Muscle of leg (tissue), 11 donors: ENCODE measurements around the gene EXT2. TPM values are rescaled to one million over a fixed set of nuclear protein-coding genes. Genes with fewer than 3 reads are reported as not detected.

Source experiments
- DNase-seq: peaks from one replicate; pipeline ENCODE4 v3.0.0; 2013
- H3K27ac ChIP-seq: one replicate; pipeline ENCODE4 v1.5.1; 2013; ENCODE audit warnings: mild to moderate bottlenecking, low read length, control low read depth
- H3K27me3 ChIP-seq: one replicate; pipeline ENCODE4 v1.6.1; 2013; ENCODE audit warnings: low read length; ENCODE audit not compliant: control insufficient read depth, insufficient read depth
- H3K36me3 ChIP-seq: one replicate; pipeline ENCODE4 v1.6.1; 2013; ENCODE audit warnings: low read length; ENCODE audit not compliant: control insufficient read depth, insufficient read depth
- H3K4me1 ChIP-seq: one replicate; pipeline ENCODE4 v1.6.1; 2013; ENCODE audit warnings: low read length; ENCODE audit not compliant: control insufficient read depth, insufficient read depth
- H3K4me3 ChIP-seq: one replicate; pipeline ENCODE4 v1.5.1; 2013; ENCODE audit warnings: low read length, control low read depth
- H3K9me3 ChIP-seq: replicated peaks from 2 replicates; pipeline ENCODE4 v1.6.1; 2013; ENCODE audit warnings: low read depth, low read length; ENCODE audit not compliant: control insufficient read depth
- WGBS: methylation state at CpG from one replicate; pipeline ENCODE4 v1.1.5; 2013; ENCODE audit warnings: missing lambda C conversion rate; ENCODE audit not compliant: insufficient coverage; 5-methylcytosine and 5-hydroxymethylcytosine counted together
- polyA plus RNA-seq, 8 donors: library from polyadenylated mRNA; unstranded; fragments of 120-200 nt; gene quantifications; one replicate each; pipeline versions ENCODE4 v1.2.1 to v1.2.3, GENCODE V29; 2013; ENCODE audit warnings: inconsistent platforms in 1 of 8, low replicate concordance in 1 of 8; ENCODE audit not compliant: insufficient read length in 8 of 8, insufficient read depth in 1 of 8
- total RNA-seq: library from RNA; stranded (reverse); fragments of 120-200 nt; gene quantifications from one replicate; pipeline ENCODE4 v1.2.4, GENCODE V29; 2013

EXT2 gene
- total and polyA plus RNA-seq, 9 donors = 44.3 to 66.8 (median 56.2) TPM

DNA sequence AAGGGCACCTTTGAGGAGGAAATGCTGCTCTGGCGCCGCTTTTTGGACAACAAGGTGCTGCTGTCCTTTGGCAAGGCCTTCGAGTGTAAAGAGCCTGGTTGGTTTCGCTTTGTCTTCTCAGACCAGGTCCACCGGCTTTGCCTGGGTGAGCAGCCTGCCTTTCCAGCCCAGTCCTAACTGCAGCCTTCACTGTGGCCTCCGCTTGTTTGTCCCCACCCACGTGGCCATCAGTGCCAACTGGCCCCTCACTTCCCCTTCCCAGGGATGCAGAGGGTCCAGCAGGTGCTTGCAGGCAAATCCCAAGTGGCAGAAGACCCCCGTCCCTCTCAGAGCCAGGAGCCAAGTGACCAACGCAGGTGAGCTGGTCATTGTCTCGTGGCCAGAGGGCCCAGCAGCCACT lies 12.0 kb upstream of the EXT2 start:
- H3K36me3 ChIP-seq = peaks cover 12% of the 10 kb centered on the region
- no peaks in the 10 kb centered on the region for H3K4me1 ChIP-seq
- no peak overlapping the region for H3K27ac ChIP-seq
- DNase-seq = no peak
- no peak overlapping the region for H3K4me3 ChIP-seq
- WGBS = 86% methylated on average over 10 of the region's 10 CpGs
- H3K9me3 ChIP-seq = no peaks in the 10 kb centered on the region
- no peaks in the 10 kb centered on the region for H3K27me3 ChIP-seq

DNA sequence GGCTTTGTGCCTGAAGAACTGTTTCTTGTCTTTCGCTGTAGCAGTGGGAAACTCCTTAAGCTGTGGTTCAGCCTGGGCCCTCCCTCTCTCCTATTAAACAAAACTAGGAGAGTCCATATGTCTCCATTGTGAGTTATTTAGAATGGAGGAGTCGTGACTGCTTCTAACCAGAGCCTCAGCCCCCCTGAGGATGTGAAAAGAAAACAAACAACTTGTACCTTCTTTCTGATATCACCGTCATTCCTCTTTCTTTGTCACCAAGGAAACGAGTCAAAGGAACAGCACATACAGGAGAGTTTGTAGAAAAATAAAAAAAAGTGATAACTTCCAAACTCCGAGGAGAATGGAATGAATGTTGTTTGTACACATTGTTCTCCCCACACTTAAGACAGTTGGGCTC lies 11.6 kb upstream of the EXT2 start:
- Histone ChIP-seq H3K4me3 (no peak overlapping the region), H3K36me3 (peaks cover 12% of the 10 kb centered on the region), H3K4me1 (no peaks in the 10 kb centered on the region), H3K27me3 (no peaks in the 10 kb centered on the region), H3K9me3 (no peaks in the 10 kb centered on the region), H3K27ac (no peak overlapping the region)
- no CpG with 5 or more reads among the region's 5 CpGs for WGBS
- no peak for DNase-seq

DNA sequence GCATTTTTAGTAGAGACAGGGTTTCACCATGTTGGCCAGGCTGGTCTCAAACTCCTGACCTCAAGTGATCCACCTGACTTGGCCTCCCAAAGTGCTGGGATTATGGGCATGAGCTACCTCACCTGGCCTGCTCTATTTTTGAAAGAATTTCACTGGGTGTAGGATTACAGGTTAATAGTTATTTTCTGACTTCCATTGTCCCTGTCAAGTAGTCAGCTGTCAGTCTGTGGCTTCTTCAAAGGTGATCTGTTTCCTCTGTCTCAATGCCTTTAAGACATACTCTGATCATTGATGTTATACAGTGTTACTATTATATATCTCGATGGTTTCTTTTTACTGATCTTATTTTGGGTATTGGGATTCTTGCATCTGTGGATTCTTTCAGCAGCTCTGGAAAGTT lies 10.1 kb upstream of the EXT2 start:
- DNase-seq = no peak
- H3K4me1 ChIP-seq = no peaks in the 10 kb centered on the region
- H3K27ac ChIP-seq = no peak overlapping the region
- peaks cover 10% of the 10 kb centered on the region for H3K36me3 ChIP-seq
- H3K27me3 ChIP-seq = no peaks in the 10 kb centered on the region
- no peaks in the 10 kb centered on the region for H3K9me3 ChIP-seq
- no CpG with 5 or more reads among the region's 1 CpG for WGBS
- H3K4me3 ChIP-seq = no peak overlapping the region

DNA sequence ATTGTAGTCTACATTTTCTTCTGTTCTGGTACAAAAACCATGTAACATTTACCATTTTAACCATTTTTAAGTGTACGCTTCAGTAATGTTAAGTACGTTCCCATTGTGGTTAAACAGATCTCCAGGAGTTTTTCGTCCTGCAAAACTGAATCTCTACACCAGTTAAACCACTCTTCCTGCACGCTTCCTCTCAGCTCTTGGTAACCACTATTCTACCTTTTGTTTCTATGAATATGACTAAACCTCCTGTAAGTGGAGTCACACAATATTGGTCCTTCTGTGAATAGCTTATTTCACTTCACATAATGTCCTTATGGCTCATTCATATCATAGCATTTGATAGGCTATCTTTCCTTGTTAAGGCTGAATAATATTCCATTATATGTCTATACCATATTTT lies 7.1 kb upstream of the EXT2 start:
- H3K4me1 ChIP-seq = no peaks in the 10 kb centered on the region
- H3K4me3 ChIP-seq = no peak overlapping the region
- no peak overlapping the region for H3K27ac ChIP-seq
- DNase-seq = no peak
- WGBS = 90% methylated on average over 2 of the region's 4 CpGs
- H3K9me3 ChIP-seq = no peaks in the 10 kb centered on the region
- peaks cover 3% of the 10 kb centered on the region for H3K36me3 ChIP-seq
- H3K27me3 ChIP-seq = no peaks in the 10 kb centered on the region

GRCh38 chr11:44088871-44089270 lies 6.6 kb upstream of the EXT2 start:
- no peaks in the 10 kb centered on the region for H3K4me1 ChIP-seq
- H3K9me3 ChIP-seq = no peaks in the 10 kb centered on the region
- no peak overlapping the region for H3K27ac ChIP-seq
- H3K4me3 ChIP-seq = no peak overlapping the region
- H3K27me3 ChIP-seq = no peaks in the 10 kb centered on the region
- H3K36me3 ChIP-seq = no peaks in the 10 kb centered on the region
- WGBS = 81% methylated on average over 3 of the region's 4 CpGs
- DNase-seq = no peak

DNA sequence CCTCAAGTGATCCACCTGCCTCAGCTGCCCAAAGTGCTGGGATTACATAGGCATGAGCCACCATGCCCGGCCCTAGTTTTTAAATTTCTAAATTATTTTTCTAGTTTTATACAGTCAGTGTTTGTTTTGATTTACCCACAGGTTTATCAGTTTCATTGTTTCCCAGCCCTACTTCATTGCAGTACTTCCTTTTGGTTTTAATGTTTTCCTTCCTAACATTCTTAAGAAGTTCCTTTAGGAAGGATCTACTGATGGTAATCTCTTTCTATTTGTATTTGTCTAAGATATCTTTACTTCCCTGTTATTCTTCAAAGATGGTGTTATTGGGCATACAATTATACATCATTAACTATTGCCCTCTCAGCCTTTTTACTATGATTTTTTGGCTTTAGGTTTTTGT lies 4.9 kb upstream of the EXT2 start:
- WGBS = no CpG with 5 or more reads among the region's 1 CpG
- Histone ChIP-seq H3K4me1 (no peaks in the 10 kb centered on the region), H3K9me3 (no peaks in the 10 kb centered on the region), H3K36me3 (no peaks in the 10 kb centered on the region), H3K27ac (no peak overlapping the region), H3K4me3 (no peak overlapping the region), H3K27me3 (no peaks in the 10 kb centered on the region)
- DNase-seq = no peak

- Histone ChIP-seq H3K4me3 (no peak overlapping the region), H3K9me3 (no peaks in the 10 kb centered on the region), H3K27me3 (no peaks in the 10 kb centered on the region), H3K36me3 (no peaks in the 10 kb centered on the region), H3K27ac (no peak overlapping the region), H3K4me1 (peaks cover 6% of the 10 kb centered on the region)
- DNase-seq = peak; percentile 91
- 7% methylated on average over 2 of the region's 11 CpGs for WGBS
Measured at GRCh38 chr11:44094260-44094868, 1.1 kb upstream of the EXT2 start.

DNA sequence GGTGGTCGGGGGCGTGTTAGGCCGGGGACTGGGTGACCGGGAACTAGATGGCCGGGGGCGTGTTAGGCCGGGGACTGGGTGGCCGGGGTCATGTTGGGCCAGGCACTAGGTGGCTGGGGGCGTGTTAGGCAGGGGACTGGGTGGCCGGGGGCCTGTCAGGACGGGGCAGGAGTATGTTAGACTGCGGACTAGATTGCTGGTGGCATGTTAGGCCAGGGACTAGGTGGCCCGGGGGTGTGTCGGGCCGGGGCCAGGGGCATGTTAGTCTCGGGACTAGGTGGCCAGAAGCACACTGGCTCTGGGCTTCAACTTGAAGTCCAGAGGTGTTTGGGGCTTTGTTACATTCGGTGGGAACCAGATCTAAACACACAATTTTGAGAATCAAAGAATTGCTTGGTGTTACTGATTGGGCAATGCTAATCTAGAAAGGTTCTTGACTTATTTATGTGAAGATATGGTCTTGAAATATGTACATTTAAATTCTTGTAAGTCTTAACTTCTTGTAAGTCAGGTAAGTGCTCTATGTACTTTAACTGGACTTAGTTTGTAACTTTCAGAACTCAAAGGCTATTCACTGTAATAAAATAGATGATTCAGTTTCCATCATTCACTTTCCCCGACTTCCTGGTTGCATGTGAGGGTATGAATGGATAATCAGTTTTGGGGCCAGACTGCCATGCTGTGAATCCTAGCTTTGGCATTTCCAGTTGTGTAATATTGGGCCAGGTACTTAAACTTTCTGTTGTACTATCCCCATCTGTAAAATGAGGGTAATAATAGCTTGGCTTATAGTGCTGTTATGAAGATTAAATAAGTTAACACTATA lies 1.1 kb downstream of the EXT2 start:
- H3K9me3 ChIP-seq = no peaks in the 10 kb centered on the region
- no peaks in the 10 kb centered on the region for H3K27me3 ChIP-seq
- peaks cover 11% of the 10 kb centered on the region for H3K4me1 ChIP-seq
- 8% methylated on average over 15 of the region's 18 CpGs for WGBS
- H3K36me3 ChIP-seq = peaks cover 3% of the 10 kb centered on the region
- no peak overlapping the region for H3K27ac ChIP-seq
- H3K4me3 ChIP-seq = peak overlapping the region; percentile 82
- no peak for DNase-seq

DNA sequence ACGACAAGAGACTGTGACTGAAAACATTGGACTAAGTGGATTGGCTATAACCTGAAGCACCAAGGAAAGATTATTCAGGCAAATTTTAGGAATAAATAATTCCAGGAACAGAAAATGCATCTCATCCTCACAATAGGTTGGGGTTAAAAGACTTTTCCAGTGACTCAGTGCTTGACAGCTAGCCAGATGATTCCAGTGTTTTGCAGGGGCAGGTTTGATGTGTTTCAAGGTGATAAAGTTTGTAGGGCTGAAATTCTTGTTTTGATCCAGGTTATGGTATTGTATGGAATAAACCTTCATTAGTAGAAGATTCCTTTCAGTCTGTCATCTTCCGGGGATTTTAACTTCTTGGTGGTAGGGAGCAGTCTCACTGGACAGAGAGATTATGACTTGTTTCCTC lies 2.3 kb downstream of the EXT2 start:
- no peak for DNase-seq
- Histone ChIP-seq H3K4me3 (no peak overlapping the region), H3K27me3 (no peaks in the 10 kb centered on the region), H3K27ac (no peak overlapping the region), H3K4me1 (peaks cover 12% of the 10 kb centered on the region), H3K36me3 (peaks cover 3% of the 10 kb centered on the region), H3K9me3 (no peaks in the 10 kb centered on the region)
- 100% methylated on average over 1 of the region's 2 CpGs for WGBS

DNA sequence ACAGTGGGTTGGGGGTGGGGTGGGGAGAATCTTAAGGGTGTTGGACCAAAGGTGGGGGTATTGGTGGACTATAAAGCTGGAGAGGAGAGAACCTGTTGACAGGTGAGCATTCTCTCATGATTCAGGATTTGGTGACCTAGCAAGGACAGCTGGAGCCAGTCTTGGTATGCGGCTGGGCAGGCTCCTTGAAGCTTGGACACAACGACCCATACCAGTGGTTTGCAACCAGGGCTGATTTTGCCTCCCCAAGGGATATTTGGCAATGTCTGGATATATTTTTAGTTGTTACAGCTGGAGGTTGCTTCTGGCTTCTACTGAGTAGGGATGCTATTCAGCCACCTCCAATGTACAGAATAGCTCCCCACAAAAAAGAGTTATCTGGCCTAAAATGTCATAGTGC lies 5.6 kb downstream of the EXT2 start:
- Histone ChIP-seq H3K9me3 (no peaks in the 10 kb centered on the region), H3K27me3 (no peaks in the 10 kb centered on the region), H3K36me3 (peaks cover 3% of the 10 kb centered on the region), H3K4me3 (no peak overlapping the region), H3K27ac (no peak overlapping the region), H3K4me1 (peaks cover 10% of the 10 kb centered on the region)
- 86% methylated on average over 1 of the region's 2 CpGs for WGBS
- no peak for DNase-seq
